ENCODE measurements around the gene CP. TPM values are rescaled to one million over a fixed set of nuclear protein-coding genes. Genes with fewer than 3 reads are reported as not detected.
A peak's percentile ranks its signal among the peaks of the same experiment; 100 is the strongest.

Gene CP
- total RNA-seq, 1 experiment from 2014 or later, result 0.28 TPM

GRCh38 chr3:149134575-149134974 is 87.1 kb downstream of the CP start:
- DNase-seq, result no peak
- H3F3A ChIP-seq (ENCODE audit: insufficient read depth, low read depth), result 0 out of 2 replicates have a peak, but pooled peaks cover 6% of the 10 kb centered on the region
- CTCF ChIA-PET, result interaction anchor here (0.6 kb wide), 1 partner anchor 179 kb away, joined by 21 read pairs; no protein-coding TSS in a partner anchor
- H3K4me2 ChIP-seq, result no peak overlapping the region
- no peak overlapping the region for H3K4me3 ChIP-seq
- intact Hi-C loops (cut with micrococcal nuclease; ENCODE audit: unreplicated experiment), result no loop called here
- no peak overlapping the region for H2AFZ ChIP-seq
- no peaks in the 10 kb centered on the region for H4K20me1 ChIP-seq (ENCODE audit: insufficient read depth)
- H3K9me3 ChIP-seq (ENCODE audit: insufficient read depth, low read depth), result no peaks in the 10 kb centered on the region
- BruUV-seq (replicated peaks), result no TSS peak
- H3K27me3 ChIP-seq (ENCODE audit: insufficient read depth, low read depth), result no peaks in the 10 kb centered on the region
- no peaks in the 10 kb centered on the region for H3K36me3 ChIP-seq (ENCODE audit: low read depth)
- peaks cover 13% of the 10 kb centered on the region for H3K4me1 ChIP-seq (replicated peaks; ENCODE audit: insufficient read depth)
- H3K9me2 ChIP-seq (ENCODE audit: insufficient read depth), result no peaks in the 10 kb centered on the region
- no peak overlapping the region for H3K27ac ChIP-seq
- no peak for TF ChIP-seq EZH2 (IDR thresholded peaks at IDR 0.05; ENCODE audit: low read depth)
- no peak for TF ChIP-seq CTCF (conservative IDR thresholded peaks at IDR 0.05)
- peaks cover 71% of the 10 kb centered on the region for H3K79me2 ChIP-seq (ENCODE audit: low read depth)
- POLR2A ChIA-PET (ENCODE audit: unreplicated experiment), result interaction anchor here (0.6 kb wide), 1 partner anchor 153 kb away, joined by 3 read pairs; no protein-coding TSS in a partner anchor

DNA sequence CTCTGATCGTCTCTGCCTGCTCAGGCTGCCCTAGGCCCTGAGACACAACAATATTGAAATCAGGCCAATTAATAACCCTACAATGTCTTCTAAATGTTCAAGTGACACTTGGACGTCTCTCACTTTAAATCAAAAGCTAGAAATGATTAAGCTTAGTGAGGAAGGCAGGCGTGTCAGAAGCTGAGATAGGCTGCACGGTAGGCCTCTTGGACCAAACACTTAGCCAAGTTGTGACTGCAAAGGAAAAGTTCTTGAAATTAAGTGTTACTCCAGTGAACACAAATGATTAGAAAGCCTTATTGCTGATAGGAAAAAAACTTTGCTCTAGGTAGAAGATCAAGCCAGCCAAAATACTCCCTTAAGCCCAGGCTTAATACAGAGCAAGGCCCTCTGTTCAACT is 90.0 kb downstream of the CP start:
- Histone ChIP-seq H3K79me2 (ENCODE audit: low read depth) (peaks cover 60% of the 10 kb centered on the region), H4K20me1 (ENCODE audit: insufficient read depth) (no peaks in the 10 kb centered on the region), H3K9me3 (ENCODE audit: insufficient read depth, low read depth) (no peaks in the 10 kb centered on the region), H3K27ac (no peak overlapping the region), H3K4me3 (peak overlapping the region; percentile 84; the same call in 1 of the 2 replicates), H3K36me3 (ENCODE audit: low read depth) (no peaks in the 10 kb centered on the region), H3K9me2 (ENCODE audit: insufficient read depth) (no peaks in the 10 kb centered on the region), H3K27me3 (ENCODE audit: insufficient read depth, low read depth) (no peaks in the 10 kb centered on the region), H3K4me2 (peak overlapping the region; percentile 73), H3K4me1 (replicated peaks; ENCODE audit: insufficient read depth) (peaks cover 19% of the 10 kb centered on the region), H3F3A (ENCODE audit: insufficient read depth, low read depth) (0 out of 2 replicates have a peak, but pooled peaks cover 6% of the 10 kb centered on the region), H2AFZ (no peak overlapping the region)
- ChIA-PET POLR2A (ENCODE audit: unreplicated experiment) (interaction anchor here (0.6 kb wide), 1 partner anchor 61 kb away, joined by 5 read pairs; no protein-coding TSS in a partner anchor), CTCF (no interaction called here)
- intact Hi-C loops (cut with micrococcal nuclease; ENCODE audit: unreplicated experiment), result no loop called here
- TF ChIP-seq CTCF (conservative IDR thresholded peaks at IDR 0.05) (no peak), EZH2 (IDR thresholded peaks at IDR 0.05; ENCODE audit: low read depth) (no peak)
- no TSS peak for BruUV-seq (replicated peaks)
- no peak for DNase-seq

- H3K27ac ChIP-seq, result peak within 1 kb of the TSS; percentile 69
- no TSS peak for BruUV-seq (replicated peaks)
Measured at GRCh38 chr3:149129326-149130205, 92.1 kb downstream of the CP start, which contains the start of gene HPS3. HPS3 (plus strand) TSS chr3:149129638; CDS start chr3:149129724, 86 bp downstream.

More at GRCh38 chr3:149129326-149130205, 92.1 kb downstream of the CP start, which contains the start of gene HPS3:
- intact Hi-C loops (cut with micrococcal nuclease; ENCODE audit: unreplicated experiment), result no loop called here
- Histone ChIP-seq H3K79me2 (ENCODE audit: low read depth) (peaks cover 46% of the 10 kb centered on the region), H3K4me2 (peak within 1 kb of the TSS; percentile 73), H4K20me1 (ENCODE audit: insufficient read depth) (no peaks in the 10 kb centered on the region), H3K9me3 (ENCODE audit: insufficient read depth, low read depth) (no peaks in the 10 kb centered on the region), H3K36me3 (ENCODE audit: low read depth) (no peaks in the 10 kb centered on the region), H3K27me3 (ENCODE audit: insufficient read depth, low read depth) (no peaks in the 10 kb centered on the region), H2AFZ (peak within 1 kb of the TSS; percentile 98), H3K4me3 (peak within 1 kb of the TSS; percentile 84), H3K9me2 (ENCODE audit: insufficient read depth) (no peaks in the 10 kb centered on the region), H3F3A (ENCODE audit: insufficient read depth, low read depth) (0 out of 2 replicates have a peak, but pooled peaks cover 6% of the 10 kb centered on the region), H3K4me1 (replicated peaks; ENCODE audit: insufficient read depth) (peaks cover 19% of the 10 kb centered on the region)
- peak; percentile 80 to 92 for DNase-seq
- TF ChIP-seq CTCF (conservative IDR thresholded peaks at IDR 0.05) (no peak), EZH2 (IDR thresholded peaks at IDR 0.05; ENCODE audit: low read depth) (no peak)
- ChIA-PET POLR2A (ENCODE audit: unreplicated experiment) (interaction anchor here (0.5 to 1.2 kb wide), 7 partner anchors 9 to 402 kb away, joined by 3 to 5 read pairs (median 3); partner anchors contain the start of gene TM4SF4), CTCF (interaction anchor here (0.9 to 1.5 kb wide), 4 partner anchors 9 to 174 kb away, joined by 3 to 5 read pairs (median 5); no protein-coding TSS in a partner anchor)

All from PC-9 (cell line).